Measurements from ENCODE around the gene AUTS2. TPM values are rescaled to one million over a fixed set of nuclear protein-coding genes. Genes with fewer than 3 reads are reported as not detected.
A peak's percentile ranks its signal among the peaks of the same experiment; 100 is the strongest.

The AUTS2 gene
- polyA plus RNA-seq, 1 donor from 2014 or later = 8.9 TPM

DNA sequence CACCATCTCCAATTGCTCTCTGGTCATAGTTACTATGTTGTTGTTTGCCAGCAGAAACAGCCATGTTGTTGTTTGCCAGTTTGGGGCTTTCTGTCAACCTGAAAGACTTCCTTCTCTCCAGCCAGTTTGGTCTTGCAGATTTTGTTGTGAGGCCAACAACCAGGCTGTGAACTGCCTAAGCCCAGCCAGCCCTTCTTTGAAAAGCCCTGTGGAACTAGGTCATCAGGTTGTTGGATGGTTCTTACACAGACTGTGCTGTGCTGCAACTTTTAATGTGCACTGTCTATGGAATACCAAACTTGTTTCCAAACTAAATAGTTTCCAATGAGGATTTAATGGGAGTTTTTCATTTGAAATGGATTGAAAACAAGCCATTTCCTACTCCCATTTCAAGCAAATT, 940.9 kb downstream of the AUTS2 start:
- Mint-ChIP-seq H3K36me3 (no peaks in the 10 kb centered on the region), H3K27me3 (no peaks in the 10 kb centered on the region), H3K27ac (no peak overlapping the region), H3K4me3 (no peak overlapping the region), H3K4me1 (peaks cover 0 to 3% (median under 1%) of the 10 kb centered on the region in 3 donors), H3K9me3 (peaks cover 0 to 2% (median 0%) of the 10 kb centered on the region in 3 donors)

DNA sequence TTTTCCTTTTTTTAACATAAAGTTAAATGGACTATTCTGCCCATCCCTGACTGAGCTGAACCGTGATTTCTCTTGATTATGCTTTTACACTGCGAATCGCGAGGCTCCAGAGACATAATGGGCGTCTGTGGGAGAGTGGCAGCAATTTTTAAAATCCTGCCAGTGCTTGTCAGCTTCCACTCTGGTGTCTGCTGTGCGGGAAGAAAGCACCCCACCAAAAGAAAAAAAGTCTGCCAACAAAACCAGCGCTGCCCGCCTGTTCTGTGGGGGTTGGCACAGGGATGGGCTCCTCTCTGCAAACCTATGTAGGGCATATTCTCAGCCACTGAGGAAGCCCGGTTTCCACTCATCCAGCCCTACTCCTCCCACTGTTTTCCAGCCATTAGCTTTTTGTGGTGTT, 941.3 kb downstream of the AUTS2 start:
- H3K9me3 Mint-ChIP-seq = peaks cover 0 to 2% (median 0%) of the 10 kb centered on the region in 3 donors
- H3K4me3 Mint-ChIP-seq = no peak overlapping the region
- no peaks in the 10 kb centered on the region for H3K36me3 Mint-ChIP-seq
- H3K4me1 Mint-ChIP-seq = peaks cover 0 to 3% (median 1%) of the 10 kb centered on the region in 3 donors
- H3K27me3 Mint-ChIP-seq = no peaks in the 10 kb centered on the region
- H3K27ac Mint-ChIP-seq = no peak overlapping the region

DNA sequence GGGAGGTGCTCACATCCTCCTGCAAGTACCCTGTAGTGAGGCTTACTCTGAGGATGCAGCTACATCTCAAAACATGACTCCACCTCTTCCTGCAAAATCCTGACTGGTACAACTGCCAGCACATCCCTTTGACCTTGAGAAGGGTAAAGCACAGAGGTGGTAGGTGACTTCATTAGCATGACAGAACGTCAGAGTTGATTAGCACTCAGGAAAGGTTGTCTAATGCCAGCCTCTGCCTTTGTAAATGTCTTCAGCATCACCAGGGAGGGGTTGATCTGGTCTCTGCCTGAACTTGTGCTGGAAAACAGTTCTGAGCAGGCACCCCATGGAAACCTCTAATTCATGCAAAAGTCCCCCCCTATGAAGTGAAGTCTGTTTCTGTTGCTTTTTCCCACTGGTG, 942.4 kb downstream of the AUTS2 start:
- H3K4me3 Mint-ChIP-seq = no peak overlapping the region
- H3K27ac Mint-ChIP-seq = no peak overlapping the region
- H3K27me3 Mint-ChIP-seq = no peaks in the 10 kb centered on the region
- peaks cover 0 to under 1% (median 0%) of the 10 kb centered on the region in 3 donors for H3K9me3 Mint-ChIP-seq
- no peaks in the 10 kb centered on the region for H3K36me3 Mint-ChIP-seq
- H3K4me1 Mint-ChIP-seq = peaks cover 0 to 6% (median 3%) of the 10 kb centered on the region in 3 donors

DNA sequence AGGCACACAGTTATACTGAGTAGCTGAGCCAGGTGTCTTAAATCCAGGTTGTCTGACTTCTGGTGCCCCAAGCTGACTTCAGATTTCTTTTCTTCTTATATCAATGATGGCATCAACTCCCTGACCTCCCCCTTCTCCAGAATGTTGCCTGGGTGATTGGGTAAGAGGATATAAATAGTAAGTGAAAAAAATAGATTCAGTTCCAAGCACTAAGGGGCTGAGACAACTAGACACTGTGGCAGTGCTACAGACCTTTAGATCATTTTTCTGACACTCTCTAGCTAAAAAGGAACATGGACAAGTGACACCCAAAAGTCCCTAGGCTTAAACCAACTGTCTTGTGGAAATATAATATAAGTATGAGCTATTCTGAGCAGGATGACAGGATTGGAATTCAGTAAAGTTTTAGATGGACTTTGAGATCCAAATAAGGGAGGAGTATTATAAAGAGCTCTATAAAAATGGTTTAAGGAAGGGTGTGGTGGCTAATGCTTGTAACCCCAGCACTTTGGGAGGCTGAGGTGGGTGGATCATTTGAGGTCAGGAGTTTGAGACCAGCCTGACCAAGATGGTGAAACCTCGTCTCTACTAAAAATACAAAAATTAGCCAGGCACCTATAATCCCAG, 944.6 kb downstream of the AUTS2 start:
- H3K27me3 Mint-ChIP-seq = peaks cover 2% of the 10 kb centered on the region
- no peaks in the 10 kb centered on the region for H3K36me3 Mint-ChIP-seq
- no peak overlapping the region for H3K27ac Mint-ChIP-seq
- peak overlapping the region in 1 of 4 donors; percentile 30 for H3K4me3 Mint-ChIP-seq
- H3K4me1 Mint-ChIP-seq = peaks cover 0 to 6% (median 3%) of the 10 kb centered on the region in 3 donors
- H3K9me3 Mint-ChIP-seq = peaks cover 0 to 2% (median 2%) of the 10 kb centered on the region in 3 donors

DNA sequence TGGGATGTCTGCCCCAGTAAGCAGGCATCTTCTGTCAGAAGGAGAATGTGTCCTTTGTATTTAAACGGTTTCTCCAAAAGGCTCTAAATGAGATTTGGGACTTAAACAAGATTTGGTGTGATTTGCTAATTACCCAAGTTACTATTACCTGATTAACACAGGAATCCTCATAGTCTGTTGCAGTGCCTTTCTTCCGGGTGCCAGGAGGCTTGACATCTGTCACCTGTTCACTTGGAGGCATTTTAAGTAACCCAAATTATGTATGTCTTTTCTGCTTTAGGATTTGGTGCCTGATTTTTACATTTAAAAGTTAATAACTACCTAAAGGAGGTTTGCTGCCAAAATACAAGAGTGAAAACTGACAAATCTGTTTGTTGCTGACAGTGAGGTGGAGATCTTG, 945.7 kb downstream of the AUTS2 start:
- Mint-ChIP-seq H3K9me3 (peaks cover 0 to 2% (median 2%) of the 10 kb centered on the region in 3 donors), H3K27ac (no peak overlapping the region), H3K27me3 (peaks cover 2% of the 10 kb centered on the region), H3K36me3 (no peaks in the 10 kb centered on the region), H3K4me3 (peak overlapping the region in 1 of 4 donors; percentile 37), H3K4me1 (peaks cover 0 to 6% (median 3%) of the 10 kb centered on the region in 3 donors)

DNA sequence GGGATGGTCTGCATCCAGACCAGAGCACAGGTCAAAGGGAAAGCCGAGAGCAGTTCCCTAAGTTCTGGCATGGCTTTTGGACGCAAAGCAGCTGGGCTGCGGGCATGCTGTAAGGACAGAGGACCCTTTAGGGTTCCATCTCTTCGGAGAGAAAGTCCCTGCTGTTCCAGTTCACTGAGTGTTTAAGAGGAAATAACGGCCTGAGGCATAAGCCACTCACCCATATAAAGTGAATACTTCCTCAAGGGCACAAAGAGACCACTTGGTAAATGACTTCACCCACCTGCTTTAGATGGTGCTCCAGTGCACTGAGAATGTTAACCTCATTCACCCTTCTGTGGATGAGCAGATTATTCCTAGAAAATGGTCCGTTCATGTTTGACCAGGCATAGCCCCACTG, 946.9 kb downstream of the AUTS2 start:
- Mint-ChIP-seq H3K4me1 (peaks cover 0 to 6% (median 3%) of the 10 kb centered on the region in 3 donors), H3K27ac (peak overlapping the region in 1 of 3 donors; percentile 11), H3K9me3 (peaks cover 0 to 2% (median 2%) of the 10 kb centered on the region in 3 donors), H3K4me3 (no peak overlapping the region), H3K27me3 (peaks cover 2% of the 10 kb centered on the region), H3K36me3 (no peaks in the 10 kb centered on the region)

DNA sequence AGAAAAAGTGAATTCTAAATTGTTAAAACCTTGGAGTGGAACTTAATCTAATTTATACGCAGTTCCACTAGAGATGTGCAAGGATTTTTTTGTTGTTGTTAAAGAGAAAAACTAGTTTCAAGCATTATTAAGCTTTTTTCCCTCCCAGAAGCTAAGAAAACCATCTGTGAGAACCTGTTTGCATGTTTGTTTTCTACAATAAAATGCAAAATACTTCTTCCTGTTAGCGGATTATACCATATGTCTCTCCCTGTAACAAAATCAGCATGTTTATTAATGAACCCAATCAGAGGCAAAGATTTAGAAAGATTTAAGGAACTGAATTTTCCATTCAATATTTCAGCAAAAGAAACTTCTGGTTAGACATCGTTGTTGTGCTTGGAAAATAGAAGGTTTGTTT, 953.9 kb downstream of the AUTS2 start:
- H3K9me3 Mint-ChIP-seq = peaks cover 0 to 3% (median 2%) of the 10 kb centered on the region in 3 donors

DNA sequence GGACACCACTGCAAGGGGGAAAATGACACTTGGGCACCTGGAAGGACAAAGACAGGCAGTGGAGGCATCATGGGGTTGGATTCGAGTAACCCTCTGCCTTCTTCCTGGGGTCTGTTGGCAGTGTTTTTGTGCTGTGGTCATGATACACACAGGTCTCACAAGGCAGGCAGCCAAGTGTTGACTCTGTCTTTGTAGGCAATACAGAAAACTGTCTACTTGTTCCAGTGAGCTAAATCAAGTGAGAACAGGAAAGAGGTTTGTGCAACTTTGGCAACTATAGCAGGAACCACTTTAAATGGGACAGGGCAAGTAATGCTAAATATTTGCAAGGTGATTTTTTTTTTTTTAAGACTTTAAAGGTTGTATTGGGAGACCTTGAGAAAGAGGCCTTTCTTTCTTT, 955.1 kb downstream of the AUTS2 start:
- peaks cover 2% of the 10 kb centered on the region for H3K36me3 Mint-ChIP-seq
- H3K4me1 Mint-ChIP-seq = no peaks in the 10 kb centered on the region
- no peak overlapping the region for H3K27ac Mint-ChIP-seq
- no peak overlapping the region for H3K4me3 Mint-ChIP-seq
- H3K27me3 Mint-ChIP-seq = peaks cover 2% of the 10 kb centered on the region
- peaks cover 0 to 3% (median 0%) of the 10 kb centered on the region in 3 donors for H3K9me3 Mint-ChIP-seq

More for the DNA sequence above, 953.9 kb downstream of the AUTS2 start:
- Mint-ChIP-seq H3K27ac (no peak overlapping the region), H3K4me1 (no peaks in the 10 kb centered on the region), H3K4me3 (no peak overlapping the region), H3K36me3 (no peaks in the 10 kb centered on the region), H3K27me3 (peaks cover 2% of the 10 kb centered on the region)

DNA sequence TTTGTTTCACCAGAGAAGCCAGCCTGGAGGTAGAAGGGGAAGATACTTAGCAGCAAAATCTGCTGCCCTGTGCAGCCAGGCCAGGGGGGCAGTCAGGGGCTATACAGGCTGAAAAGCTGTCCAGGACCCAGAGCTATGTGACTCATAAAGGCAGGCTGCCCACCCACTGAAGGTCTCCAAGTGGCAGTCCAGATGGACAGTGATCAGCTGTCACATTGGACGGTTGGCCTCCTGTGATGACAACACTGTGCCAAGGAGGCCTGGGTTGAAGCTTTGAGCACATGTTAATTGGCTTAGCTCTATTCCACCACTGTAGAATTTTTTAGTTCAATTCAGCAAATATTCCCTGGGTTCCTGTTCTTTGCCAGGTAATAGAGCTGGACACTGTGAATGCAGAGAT, 956.4 kb downstream of the AUTS2 start:
- H3K27ac Mint-ChIP-seq = no peak overlapping the region
- H3K9me3 Mint-ChIP-seq = peaks cover 0 to 9% (median 3%) of the 10 kb centered on the region in 3 donors
- H3K27me3 Mint-ChIP-seq = peaks cover 2% of the 10 kb centered on the region

DNA sequence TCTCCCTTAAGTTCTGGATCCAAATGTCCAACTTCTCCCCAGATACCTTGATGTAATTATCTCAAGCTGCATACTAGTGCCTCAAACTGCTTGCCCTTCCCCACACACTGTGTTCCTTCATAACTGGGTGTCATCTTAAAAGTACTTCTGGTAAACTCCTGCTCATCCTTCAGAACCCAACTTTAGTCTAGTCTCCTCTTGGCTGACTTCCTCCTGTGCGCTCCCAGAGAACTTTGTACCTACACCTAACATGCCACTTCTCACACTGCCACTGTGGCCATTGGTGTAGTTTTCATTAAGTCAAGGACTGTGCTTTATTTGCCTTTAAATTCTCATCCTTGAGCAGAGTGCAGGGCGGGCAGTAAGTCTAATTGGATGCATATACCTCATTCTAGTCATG, 958.5 kb downstream of the AUTS2 start:
- Mint-ChIP-seq H3K36me3 (peaks cover 2% of the 10 kb centered on the region), H3K27ac (no peak overlapping the region), H3K27me3 (peaks cover 2% of the 10 kb centered on the region), H3K4me3 (no peak overlapping the region), H3K9me3 (peaks cover 0 to 11% (median 3%) of the 10 kb centered on the region in 3 donors), H3K4me1 (no peaks in the 10 kb centered on the region)

More for the DNA sequence above, 956.4 kb downstream of the AUTS2 start:
- Mint-ChIP-seq H3K4me3 (no peak overlapping the region), H3K4me1 (no peaks in the 10 kb centered on the region), H3K36me3 (peaks cover 2% of the 10 kb centered on the region)

DNA sequence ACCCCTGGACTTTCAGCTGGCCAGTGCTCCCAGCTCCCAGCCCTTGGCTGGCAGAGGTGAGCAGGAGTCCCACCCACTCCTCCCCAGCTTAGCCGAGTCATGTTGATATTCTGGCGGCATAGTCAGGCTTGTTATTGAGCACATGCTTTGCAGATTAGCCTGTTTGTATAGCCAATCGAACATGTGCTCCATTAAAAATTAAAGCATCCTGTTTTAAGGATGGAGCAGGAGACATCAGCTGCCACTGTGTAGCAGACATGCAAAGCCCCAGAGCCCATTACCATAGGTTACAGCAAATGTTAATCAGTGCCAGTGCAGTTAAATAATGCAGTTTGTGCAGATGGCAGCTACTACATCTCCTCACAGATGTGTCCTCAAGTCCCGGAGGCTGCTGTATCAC, 959.1 kb downstream of the AUTS2 start:
- Mint-ChIP-seq H3K27me3 (peaks cover 2% of the 10 kb centered on the region), H3K27ac (no peak overlapping the region), H3K36me3 (peaks cover 2% of the 10 kb centered on the region), H3K9me3 (peaks cover 0 to 11% (median 3%) of the 10 kb centered on the region in 3 donors), H3K4me3 (no peak overlapping the region), H3K4me1 (no peaks in the 10 kb centered on the region)

DNA sequence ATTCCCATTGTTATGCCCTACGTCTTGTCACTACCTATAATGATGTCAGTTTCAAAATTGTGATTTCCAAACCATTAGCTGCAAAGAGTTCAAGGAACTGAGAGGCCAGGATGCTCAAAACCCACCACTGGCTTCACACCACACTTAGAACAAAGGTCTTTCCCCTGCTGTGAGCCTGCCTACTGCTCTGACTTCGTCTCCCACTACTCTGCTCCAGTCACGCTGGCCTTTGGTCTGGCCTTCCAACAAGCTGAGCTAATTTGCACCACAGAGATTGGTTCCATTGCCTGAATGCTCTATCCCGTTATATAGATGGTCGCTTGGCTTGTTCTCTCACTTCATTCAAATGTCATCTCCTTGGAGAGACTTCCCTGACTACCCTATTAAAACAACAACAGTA, 961.5 kb downstream of the AUTS2 start:
- no peak overlapping the region for H3K4me3 Mint-ChIP-seq
- peaks cover 2% of the 10 kb centered on the region for H3K27me3 Mint-ChIP-seq
- H3K9me3 Mint-ChIP-seq = peaks cover 0 to 11% (median 3%) of the 10 kb centered on the region in 3 donors
- H3K4me1 Mint-ChIP-seq = no peaks in the 10 kb centered on the region
- H3K27ac Mint-ChIP-seq = no peak overlapping the region
- H3K36me3 Mint-ChIP-seq = peaks cover 2% of the 10 kb centered on the region

DNA sequence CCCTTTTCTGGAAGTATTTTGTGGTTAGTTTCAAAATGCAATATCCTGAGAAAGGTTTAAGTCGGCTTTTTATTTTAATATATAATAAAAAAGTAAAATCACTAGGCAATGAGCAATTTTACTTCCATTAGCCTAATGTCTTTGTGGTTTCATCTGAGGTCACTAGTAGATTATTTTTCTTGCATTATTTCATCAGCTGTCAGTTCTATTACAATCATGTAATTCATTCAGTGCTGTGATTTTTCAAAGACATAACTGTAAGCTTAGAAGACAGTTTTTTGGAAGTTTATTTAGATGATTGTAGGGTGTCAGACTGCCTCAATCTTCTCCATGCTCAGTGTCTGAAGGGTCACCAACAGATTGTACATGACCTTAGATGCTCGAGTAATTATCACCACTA, 965.7 kb downstream of the AUTS2 start:
- H3K4me1 Mint-ChIP-seq = no peaks in the 10 kb centered on the region
- H3K27ac Mint-ChIP-seq = no peak overlapping the region
- peaks cover 0 to 5% (median 1%) of the 10 kb centered on the region in 3 donors for H3K9me3 Mint-ChIP-seq
- no peaks in the 10 kb centered on the region for H3K27me3 Mint-ChIP-seq
- H3K36me3 Mint-ChIP-seq = peaks cover 4% of the 10 kb centered on the region
- H3K4me3 Mint-ChIP-seq = no peak overlapping the region

DNA sequence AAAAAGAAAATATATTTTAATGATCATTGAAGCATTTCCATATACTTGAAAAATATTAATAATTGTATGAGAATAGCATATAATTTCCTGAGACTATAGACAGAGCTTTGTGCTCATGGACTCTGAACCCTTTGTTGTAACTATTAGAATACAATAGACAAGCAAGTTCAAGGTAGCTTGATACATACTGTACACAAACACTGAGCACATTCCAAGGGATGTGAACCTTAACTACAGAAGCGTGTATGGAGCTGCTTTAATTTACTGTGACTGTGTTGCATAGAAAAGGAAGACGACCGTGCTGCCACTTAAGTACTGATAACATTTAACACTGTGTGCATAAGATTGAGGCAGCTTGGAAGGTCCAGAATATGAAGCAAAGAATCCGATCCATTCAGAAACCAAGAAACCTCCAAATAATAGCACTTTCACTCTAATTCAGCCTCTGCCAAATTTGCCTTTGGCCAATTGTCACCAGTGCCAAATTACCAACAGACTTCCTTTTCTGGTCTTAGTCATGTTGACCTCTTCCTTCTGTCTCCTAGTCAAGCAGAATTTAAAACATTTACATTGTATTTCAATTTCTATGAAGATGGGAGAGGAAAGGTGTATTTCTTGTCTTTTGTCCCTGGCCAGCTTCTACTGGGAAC, 967.6 kb downstream of the AUTS2 start:
- Mint-ChIP-seq H3K4me3 (no peak overlapping the region), H3K27ac (no peak overlapping the region), H3K27me3 (no peaks in the 10 kb centered on the region), H3K36me3 (peaks cover 6% of the 10 kb centered on the region), H3K9me3 (no peaks in the 10 kb centered on the region), H3K4me1 (no peaks in the 10 kb centered on the region)

DNA sequence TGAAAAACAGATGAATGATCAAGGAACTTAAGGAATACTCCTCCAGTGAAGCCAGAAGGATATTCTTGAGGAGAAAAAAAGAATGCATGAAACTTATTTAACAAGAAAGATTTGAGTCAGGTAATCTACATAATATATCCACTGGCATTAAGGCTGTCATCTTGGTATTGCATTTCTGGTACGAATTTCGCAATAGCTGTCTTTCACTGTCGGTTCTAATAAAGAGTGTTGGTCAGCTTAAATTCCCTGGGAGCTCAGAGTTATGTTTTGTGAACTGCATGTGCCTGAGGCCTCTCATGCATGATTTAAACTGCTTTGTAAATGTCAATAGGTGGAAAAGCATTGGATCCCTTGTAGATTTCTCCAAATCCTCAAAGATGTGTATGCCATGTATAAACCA, 968.4 kb downstream of the AUTS2 start:
- H3K27ac Mint-ChIP-seq = no peak overlapping the region
- H3K4me1 Mint-ChIP-seq = no peaks in the 10 kb centered on the region
- H3K36me3 Mint-ChIP-seq = peaks cover 6% of the 10 kb centered on the region
- no peaks in the 10 kb centered on the region for H3K27me3 Mint-ChIP-seq
- no peak overlapping the region for H3K4me3 Mint-ChIP-seq
- H3K9me3 Mint-ChIP-seq = no peaks in the 10 kb centered on the region

Measured in IgD-negative memory B cell (primary cell).